NAMALWA (cell line): ENCODE results near the gene EPO.

Experiments
- DNase-seq: peaks from one replicate; pipeline ENCODE4 v3.0.0-alpha.2; 2015; ENCODE audit warnings: low spot score

EPO gene

DNA sequence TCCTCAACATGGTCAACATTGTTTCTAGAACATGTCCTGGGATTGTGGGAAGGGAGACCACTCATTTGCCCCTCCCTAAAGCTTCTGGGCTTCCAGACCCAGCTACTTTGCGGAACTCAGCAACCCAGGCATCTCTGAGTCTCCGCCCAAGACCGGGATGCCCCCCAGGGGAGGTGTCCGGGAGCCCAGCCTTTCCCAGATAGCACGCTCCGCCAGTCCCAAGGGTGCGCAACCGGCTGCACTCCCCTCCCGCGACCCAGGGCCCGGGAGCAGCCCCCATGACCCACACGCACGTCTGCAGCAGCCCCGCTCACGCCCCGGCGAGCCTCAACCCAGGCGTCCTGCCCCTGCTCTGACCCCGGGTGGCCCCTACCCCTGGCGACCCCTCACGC, at the start of gene EPO:
Gene EPO (plus strand): TSS at position 190 of the 392 bp plus-strand sequence. CDS start 513 bp downstream, outside the sequence.
- no peak for DNase-seq

DNA sequence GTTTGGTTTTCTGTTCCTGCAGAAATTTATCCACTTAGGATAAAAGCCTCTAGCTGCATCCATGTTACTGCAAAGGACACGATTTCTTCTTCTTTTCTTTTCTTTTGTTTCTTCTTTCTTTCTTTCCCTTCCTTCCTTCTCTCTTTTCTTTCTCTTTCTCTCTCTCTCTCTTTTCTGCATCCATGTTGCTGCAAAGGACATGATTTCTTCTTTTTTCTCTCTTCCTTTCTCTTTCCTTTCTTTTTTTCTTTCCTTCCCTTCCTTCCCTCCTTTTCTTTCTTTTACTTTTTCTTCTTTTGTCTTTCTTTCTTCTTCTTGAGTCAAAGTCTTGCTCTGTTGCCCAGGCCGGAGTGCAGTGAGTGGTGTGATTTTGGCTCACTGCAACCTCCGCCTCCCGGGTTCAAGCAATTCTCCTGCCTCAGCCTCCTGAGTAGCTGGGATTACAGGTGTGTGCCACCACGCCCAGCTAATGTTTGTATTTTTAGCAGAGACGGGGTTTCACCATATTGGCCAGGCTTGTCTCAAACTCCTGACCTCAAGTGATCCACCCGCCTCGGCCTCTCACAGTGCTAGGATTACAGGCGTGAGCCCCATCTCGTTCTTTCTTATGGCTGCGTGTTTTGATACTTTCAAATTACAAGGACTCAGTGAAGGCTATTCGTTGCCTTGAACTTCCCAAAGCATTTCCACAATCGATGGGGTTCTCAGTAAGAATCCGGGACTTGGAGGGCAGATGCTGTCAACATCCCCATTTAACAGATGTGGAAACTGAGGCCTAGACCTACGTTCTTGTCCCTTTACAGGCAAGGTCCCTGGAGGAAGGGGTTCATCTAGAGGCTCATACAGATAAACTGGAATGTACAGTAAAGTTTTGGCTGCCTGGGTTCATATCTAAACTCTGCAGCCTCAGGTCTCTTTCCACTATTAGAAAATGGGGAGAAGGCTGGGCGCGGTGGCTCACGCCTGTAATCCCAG, 48.6 kb upstream of the EPO start:
- DNase-seq = no peak

DNA sequence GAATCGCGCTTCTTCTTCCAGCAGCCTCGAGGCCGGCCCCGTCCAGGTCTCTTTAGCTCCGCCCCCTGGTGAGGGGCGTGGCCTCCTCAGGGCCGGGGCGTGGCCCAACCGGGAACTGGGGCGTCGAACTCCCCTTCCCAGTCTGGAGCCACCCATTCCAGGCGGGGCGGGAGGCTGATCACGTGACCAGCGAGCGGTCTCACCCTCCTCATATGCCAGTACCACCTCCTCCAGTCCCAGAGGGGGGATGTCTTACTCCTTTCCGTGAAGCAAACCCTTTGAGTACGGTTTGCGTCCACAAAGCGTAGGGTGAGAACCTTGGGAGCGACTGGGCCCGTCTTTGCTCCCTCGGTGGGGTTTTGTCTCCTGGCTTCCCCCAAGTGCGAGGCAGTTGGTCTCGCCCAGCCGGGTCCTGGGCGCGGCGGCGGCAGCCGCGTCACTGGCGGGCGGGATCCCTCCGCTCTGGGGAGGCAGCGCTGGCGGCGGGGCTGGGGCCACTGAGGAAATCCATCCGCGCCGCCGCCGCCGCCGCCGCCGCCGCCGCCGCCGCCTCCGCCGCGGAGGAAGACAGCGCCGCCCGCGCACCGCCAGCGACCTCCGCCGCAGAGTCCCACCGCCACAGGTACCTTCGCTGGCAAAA, 46.8 kb upstream of the EPO start, which contains the start of gene GNB2:
Gene GNB2 (plus strand): TSS at position 439 of the 640 bp plus-strand sequence. CDS start 2,526 bp downstream, outside the sequence.
- DNase-seq = peak; percentile 99

DNA sequence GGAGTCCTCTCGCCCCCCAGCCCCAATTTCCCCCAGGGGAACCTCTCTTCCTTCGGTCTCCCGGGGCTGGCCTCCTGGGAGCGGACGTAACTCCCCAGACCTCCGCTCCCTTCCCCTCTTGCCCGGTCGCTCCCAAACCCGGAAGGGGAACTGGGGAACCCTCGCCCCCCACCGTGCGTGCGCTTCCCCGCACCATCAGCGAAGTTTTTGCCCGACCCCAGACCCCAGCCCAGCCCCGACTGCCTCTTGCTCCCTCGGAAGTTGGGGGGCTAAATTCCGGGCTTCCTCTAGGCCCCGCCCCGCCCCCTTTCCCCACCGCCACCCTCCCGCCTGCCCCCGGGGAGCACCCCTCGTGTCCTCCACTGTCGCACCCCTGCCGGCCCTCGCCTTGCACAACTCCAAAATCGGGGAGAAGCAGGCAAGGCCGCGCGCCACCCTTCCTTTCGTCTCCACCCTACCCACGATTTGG, 46.3 kb upstream of the EPO start:
- DNase-seq = peak; percentile 58

DNA sequence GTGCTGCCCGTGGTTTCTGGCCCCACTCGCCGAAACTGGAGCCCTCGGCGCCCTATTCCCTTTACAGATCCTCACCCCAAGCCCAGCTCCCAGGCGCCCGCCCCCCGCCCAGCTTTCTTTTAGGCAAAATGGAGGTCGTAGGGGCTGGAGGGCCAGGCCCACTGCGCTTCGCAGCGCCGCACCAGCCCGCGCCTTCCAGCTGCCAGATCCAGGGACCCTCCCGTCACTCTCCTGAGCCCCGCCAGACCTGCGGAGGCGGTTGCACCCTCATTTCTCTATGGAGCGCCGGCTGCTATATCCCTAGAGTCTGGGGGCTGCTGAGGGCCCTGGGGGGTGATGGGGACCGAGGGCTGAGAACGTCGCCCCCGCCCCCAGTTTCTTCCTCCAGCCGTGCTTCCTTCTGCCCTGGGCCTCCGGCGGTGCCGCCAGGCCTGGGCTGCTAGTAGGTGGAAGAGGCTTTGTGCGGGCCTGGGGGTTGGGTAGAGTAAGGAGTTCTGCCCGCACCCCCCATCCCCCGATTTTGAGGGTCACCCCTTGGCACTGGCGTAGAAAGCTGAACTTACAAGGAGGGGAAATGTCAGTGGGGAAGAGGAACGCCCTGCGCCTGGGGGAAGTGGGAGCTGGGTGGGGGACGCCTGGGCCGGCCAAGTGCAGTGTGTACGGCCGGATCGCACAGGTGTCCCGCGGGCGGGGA, 45.7 kb upstream of the EPO start:
- DNase-seq = peak; percentile 70

DNA sequence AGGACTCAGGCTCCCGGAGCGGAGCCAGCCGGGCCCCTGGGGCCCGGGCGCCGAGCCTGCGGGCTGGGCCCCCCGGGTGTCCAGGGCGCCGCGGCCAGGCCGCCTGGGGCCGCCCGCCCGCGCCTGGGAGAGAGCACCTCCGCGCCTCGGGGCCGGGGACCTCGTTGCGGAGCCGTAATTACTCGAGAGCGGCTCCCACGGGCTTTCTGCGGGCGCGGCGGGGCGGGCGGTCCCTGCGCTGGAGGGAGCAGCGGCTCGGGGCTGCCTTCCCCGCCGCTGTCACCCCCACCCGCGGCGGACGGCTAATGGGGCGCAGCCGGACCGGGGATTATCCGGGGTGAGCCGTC, 45.2 kb upstream of the EPO start:
- DNase-seq = peak; percentile 59

DNA sequence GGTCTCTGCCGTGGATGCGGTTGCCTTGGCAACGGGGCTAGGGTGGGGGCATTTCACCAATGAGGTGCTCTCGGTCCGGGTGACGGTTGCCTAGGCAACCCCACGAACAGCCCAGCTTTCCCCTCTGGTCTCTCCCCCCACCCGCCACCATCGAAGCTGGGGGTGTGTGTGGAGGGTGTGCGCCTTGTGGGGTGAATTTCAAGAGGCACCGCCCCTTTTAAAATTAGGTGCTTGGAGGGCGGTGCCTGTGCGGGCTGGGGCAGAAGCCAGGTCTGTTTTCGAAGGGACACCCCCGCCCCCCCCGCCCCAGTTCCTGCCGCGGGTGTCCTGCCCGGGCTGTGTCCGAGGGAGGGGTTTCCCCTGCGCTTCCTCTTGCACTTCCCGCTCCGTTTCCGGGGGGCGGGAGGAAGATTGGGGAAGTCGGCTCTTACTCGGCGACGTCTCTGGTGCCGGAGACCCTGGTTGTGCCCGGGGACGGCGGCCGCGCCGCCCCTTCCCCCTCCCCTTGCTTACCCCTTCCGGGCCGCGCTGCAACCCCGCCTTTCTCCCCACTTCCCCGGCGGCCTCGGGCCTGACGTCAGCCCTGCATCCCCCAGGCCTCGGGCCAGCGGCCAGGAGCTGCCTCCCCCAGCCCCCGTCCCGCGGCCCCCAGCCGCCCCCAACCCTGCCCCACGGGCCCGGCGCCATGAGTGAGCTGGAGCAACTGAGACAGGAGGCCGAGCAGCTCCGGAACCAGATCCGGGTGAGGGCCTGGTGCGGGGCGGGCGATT, 44.5 kb upstream of the EPO start:
- DNase-seq = peak; percentile 94

DNA sequence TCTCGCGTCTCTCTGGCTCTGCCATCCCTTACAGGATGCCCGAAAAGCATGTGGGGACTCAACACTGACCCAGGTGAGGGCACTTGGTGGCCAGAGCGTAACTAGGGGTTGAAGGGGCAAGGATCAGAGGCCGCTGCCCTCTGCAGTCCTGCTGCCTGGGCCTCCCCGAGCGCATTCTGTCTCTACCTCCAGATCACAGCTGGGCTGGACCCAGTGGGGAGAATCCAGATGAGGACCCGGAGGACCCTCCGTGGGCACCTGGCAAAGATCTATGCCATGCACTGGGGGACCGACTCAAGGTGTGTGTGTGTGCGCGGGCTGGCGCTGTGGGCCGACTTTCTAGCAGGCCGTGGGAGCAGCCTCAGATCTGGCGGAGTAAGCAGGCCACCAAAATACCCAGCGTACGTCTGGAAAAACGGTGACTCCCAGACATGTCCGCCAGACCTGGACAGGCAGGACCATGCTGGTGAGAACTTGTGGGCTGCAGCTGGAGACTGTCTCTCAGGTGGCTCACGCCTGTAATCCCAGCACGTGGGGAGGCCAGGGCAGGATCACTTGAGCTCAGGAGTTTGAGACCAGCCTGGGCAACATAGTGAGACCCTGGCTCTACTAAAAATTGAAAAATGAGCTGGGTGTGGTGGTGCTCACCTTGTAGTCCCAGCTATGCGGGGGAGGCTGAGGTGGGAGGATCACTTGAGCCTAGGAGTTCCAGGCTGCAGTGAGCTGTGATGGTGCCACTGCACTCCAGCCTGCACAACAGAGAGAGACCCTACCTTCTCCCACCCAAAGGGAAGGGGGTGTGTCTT, 43.6 kb upstream of the EPO start:
- DNase-seq = no peak

DNA sequence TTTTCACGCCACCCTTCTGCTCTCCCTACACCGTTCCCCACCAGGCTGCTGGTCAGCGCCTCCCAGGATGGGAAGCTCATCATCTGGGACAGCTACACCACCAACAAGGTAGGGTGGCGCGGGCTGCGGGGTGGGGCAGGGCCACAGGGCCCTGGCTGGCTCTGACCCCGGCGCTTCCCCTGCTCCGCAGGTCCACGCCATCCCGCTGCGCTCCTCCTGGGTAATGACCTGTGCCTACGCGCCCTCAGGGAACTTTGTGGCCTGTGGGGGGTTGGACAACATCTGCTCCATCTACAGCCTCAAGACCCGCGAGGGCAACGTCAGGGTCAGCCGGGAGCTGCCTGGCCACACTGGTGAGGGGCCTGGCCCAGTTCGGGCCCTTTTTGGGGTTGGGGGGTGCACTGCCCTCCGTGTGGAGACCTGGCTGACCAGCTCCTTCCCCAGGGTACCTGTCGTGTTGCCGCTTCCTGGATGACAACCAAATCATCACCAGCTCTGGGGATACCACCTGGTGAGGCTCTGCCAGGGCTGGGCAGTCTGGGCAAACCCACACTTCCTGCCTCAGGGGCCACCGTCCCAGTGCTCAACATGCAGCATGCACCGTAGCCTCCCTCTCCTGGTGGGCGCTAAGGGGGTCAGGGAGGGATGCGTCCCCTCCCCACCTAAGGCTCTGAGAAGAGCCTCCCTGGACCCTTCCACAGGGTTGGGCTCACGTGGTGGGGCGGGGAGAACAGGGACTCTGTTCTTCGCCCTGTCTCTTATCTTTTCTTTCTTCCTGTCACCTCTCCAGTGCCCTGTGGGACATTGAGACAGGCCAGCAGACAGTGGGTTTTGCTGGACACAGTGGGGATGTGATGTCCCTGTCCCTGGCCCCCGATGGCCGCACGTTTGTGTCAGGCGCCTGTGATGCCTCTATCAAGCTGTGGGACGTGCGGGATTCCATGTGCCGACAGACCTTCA, 42.7 kb upstream of the EPO start:
- no peak for DNase-seq

DNA sequence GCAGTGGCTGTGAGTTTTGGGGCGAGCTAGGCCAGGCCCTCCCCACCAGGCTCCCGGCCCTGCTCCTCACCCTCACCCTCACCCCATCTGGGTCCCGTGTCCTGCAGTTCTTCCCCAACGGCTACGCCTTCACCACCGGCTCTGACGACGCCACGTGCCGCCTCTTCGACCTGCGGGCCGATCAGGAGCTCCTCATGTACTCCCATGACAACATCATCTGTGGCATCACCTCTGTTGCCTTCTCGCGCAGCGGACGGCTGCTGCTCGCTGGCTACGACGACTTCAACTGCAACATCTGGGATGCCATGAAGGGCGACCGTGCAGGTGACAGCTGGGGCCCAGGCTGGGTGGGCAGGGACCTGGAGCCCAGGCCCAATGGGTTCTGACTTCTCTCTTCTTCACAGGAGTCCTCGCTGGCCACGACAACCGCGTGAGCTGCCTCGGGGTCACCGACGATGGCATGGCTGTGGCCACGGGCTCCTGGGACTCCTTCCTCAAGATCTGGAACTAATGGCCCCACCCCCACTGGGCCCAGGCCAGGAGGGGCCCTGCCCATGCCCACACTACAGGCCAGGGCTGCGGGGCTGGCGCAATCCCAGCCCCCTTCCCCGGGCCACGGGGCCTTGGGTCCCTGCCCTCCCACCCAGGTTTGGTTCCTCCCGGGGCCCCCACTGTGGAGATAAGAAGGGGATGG, 41.8 kb upstream of the EPO start:
- peak; percentile 59 for DNase-seq

DNA sequence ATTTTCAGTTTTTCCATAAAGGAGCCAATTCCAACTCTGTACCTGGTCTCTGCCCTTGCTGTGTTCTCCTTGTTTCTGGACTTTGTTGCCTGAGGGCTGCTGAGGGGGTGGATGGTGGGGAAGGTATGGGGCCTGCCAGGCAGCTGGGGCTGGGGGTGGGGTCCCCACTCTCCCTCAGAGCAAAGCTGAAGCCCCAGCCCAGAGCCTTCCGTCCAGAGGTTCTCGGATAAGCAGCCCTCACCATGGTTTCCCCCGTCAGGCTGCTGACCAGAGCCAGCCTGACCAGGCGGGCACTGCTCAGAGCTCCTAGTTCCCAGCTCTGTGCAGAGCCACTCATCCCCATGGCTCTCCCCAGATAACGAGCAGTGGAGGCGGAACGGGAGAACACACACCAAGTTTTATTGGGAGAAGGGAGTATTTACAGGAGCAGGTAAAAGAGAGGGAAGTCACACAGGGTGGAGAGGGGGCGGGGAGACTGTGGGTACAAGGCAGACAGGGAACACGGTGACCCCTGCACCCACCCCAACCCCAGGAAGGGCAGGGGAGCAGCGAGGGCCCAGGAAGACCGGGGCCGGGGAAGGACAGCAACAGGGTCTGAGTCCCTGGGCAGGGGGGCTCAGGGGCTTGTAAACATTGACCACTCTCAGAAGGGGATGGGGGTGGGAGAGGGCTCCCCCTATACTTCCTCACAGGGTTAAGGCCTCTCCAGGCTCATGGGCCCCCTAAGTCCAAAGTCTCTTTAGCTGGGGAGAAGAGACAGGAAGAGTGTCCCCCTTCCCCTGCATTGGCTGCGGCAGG, 40.9 kb upstream of the EPO start:
- DNase-seq = no peak

DNA sequence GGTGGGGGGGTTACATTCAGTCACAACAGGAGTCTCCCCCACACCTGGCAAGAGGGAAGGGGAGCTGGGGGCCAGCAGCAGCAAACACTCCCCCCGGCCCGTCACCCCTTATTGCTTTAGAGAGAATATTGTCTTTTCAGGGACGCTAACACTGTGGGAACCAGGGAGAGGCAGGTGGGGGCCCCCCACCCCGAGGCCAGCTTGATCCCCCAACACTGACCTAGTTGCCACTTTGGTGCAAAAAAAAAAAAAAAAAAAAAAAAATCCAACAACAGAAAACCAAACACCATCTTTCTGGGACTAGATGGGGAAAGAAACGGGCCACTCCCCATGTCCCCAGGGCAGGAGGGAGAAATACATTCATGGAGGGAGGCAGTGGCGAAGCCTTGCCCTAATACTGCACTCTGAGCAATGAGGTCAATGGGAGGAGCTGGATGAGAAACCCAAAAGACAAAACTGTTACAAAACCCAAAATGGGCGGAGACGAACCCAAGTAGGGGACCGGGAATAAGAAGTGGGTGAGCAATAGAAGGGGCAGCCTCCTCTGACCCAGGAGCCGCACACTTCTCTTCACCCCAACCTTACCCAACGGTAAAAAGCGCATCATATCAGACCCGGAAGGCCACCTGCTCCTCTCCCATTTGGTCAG, 40.2 kb upstream of the EPO start:
- peak; percentile 42 for DNase-seq

DNA sequence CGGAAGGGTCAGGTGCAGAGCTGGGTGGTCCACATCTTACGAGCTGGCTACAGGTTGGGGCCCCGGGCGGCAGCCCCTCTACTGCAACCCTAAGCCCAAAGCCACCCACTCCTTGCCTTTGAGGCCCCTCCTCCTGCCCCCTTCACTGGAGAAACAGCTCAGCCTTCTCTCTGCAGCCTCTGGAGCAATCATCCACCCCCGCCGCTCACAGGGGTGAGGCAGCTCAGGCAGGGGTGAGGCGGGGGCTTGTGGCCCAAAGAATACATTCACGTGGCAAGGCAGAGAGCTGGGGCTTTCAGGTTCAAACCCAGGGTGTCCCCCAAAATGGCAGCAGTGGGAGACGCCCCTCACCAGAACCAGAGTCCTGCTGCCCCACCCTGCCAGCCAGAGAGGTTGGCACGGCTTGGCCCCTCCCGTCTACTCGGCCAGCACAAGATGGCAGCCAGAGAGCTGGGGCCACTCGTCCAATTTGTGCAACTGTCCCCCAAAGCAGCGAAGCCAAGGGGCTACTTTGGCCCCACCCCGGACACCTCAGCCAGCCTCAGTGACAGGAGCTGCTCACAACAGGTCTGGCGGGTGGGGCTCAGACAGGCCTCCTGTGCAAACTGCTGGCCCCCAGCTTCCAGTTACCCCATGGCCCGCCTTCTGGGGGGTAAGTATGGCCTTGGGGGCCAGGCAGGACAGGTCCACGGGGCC, 39.5 kb upstream of the EPO start:
- DNase-seq = no peak

DNA sequence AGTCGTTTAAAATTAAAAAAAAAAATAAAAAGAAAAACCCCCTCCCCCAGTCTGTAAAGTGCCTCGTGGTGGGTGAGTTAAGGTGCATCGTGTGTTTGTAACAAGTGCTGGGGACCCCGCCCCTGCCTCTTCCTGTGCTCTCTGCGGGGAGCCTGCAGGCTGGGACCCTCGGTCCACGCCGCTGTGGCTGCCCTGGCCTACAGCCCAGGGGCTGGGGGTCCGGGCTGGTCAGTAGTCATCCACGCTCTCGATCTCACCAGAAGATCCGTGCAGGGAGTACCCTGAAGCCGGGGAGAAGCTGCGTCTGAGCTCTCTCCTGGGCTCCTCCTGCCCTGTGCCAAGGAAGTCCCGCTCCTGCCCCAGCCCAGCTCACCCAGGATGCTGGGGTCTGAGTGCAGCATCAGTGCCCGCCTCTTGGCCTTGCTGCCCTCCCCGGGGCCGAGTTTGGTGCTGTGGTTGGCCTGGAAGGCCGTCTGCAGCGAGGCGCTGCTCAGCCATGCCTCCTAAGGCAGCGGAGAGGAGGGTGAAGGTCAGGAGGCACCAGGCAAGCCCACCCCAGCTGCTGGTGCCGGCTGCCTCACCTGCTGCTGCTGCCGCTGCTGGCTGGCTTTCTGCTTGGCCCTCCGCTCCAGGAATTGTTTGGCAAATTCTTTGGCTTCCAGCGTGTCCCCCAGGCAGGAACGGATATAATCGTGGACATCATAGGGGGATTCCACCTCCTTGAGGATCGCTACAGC, 38.6 kb upstream of the EPO start:
- DNase-seq = no peak

DNA sequence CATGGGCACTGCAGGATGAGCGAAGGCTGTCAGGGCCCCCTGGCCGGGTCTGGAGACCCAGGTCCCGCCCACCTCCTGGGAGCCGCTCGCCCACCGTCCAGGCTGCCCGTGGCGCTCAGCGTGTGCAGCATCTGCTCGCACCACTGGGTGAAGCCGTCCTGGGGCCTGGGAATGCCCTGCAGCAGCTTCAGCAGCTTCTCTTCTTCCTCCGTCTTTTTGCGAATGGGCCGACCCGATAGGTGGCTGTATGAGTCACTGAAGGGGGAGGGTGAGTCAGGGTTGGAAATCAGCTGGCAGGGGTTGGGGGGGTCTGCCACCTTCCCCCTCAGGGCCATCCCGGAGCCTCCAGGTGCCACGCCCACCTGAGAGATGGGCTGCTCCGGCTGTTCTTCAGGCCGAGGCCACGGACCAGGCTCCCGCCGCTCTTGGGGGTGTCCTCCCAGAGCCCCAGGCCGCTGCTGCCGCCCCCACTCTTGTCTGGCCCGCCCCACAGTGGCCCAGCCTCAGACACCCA, 38.0 kb upstream of the EPO start:
- no peak for DNase-seq

DNA sequence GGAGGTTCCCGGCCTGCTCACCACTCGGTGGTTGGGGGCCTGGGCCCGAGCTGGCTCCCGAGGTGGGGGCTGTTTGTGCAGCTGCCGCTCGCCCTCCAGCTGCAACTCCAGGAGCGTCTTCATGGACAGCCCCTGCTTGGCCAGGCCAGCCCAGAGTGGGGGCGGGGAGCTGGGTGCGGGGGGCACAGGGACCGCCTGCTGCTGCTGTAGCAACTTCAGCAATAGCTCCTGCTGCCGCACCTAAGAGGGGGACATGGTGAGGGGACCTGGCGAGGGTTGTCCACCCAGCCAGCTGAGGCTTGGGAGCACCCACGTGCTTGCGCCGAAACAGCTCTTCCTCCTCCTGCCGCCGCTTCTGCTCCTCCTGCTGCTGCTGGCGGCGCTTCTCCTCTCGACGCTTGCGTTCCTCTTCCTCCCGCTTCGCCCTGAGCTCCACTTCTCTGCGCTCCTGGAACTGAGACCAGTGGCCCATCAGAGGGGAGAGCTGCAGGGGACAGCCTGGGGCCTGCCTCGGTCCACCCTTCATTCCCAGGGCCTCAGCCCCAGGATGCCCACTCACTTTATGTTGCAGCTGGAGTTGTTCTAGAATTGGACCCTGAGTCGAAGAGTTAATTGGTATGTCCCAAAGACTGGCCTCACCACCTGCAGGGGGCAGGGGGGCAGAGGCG, 37.1 kb upstream of the EPO start:
- DNase-seq = no peak
